Measurements from ENCODE around the gene C1orf232. TPM values are rescaled to one million over a fixed set of nuclear protein-coding genes. Genes with fewer than 3 reads are reported as not detected.

The C1orf232 gene
- total and polyA plus RNA-seq, 2 of the 8 experiments (the other 6 are each of a cell fraction or from before 2014, with no cell fraction given): not detected

DNA sequence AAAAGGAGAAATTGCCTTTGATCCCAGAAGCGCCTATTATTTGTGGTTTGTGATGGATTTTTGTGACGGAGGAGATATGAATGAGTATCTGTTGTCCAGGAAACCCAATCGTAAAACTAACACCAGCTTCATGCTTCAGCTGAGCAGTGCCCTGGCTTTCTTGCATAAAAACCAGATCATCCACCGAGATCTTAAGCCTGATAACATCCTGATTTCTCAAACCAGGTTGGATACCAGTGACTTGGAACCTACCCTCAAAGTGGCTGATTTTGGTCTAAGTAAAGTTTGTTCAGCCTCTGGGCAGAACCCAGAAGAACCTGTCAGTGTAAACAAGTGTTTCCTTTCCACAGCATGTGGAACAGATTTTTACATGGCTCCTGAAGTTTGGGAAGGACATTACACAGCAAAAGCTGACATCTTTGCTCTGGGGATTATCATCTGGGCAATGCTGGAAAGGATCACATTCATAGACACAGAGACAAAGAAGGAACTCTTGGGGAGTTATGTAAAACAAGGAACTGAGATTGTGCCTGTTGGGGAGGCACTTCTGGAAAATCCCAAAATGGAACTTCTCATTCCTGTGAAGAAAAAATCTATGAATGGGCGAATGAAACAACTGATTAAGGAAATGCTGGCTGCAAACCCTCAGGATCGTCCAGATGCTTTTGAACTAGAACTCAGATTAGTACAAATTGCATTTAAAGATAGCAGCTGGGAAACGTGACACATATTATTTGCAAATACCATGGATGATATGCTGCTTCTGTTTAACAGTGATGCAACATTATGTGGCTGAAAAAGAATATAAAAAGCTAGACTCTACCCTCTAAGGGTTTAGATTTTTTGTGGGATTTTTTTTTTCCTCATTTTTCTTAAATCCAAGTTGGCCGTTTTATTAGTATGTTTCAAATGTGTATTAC is 46.6 kb downstream of the C1orf232 start:
- H2BK5ac ChIP-seq (ENCODE audit: low read depth, low read length): no peak overlapping the region
- H3K4me1 ChIP-seq (replicated peaks in 1 of 4; ENCODE audit: control insufficient read depth in 3 of 4, insufficient read depth in 4 of 4, low read length in 3 of 4): no peaks in the 10 kb centered on the region
- no peaks in the 10 kb centered on the region for H3K27me3 ChIP-seq (replicated peaks in 1 of 4; ENCODE audit: control insufficient read depth in 3 of 4, extremely low read depth in 1 of 4, insufficient read depth in 3 of 4, low read length in 3 of 4)
- H3K4ac ChIP-seq (replicated peaks; ENCODE audit: insufficient read length, low read depth, low read length): no peak overlapping the region
- no peak overlapping the region for H3K4me3 ChIP-seq (ENCODE audit: extremely low read depth in 1 of 4, insufficient read depth in 2 of 4, low read depth in 3 of 4, low read length in 4 of 4)
- H3K27ac ChIP-seq (ENCODE audit: low read depth, low read length): no peak overlapping the region
- ChIA-PET POLR2A (ENCODE audit: partially characterized antibody) (interaction anchor here (1.5 to 1.9 kb wide), 2 partner anchors 9 to 10 kb away, joined by 3 to 4 read pairs; no protein-coding TSS in a partner anchor), CTCF (ENCODE audit: partially characterized antibody) (interaction anchor here (1.0 to 5.2 kb wide), 7 partner anchors 9 to 153 kb away, joined by 3 to 31 read pairs (median 4); partner anchors contain the start of gene CATSPER4)
- no peak overlapping the region for H3K14ac ChIP-seq (ENCODE audit: insufficient read length)
- H3K23ac ChIP-seq (ENCODE audit: insufficient read length): no peak overlapping the region
- H3K18ac ChIP-seq (ENCODE audit: extremely low read depth, low read length): no peak overlapping the region
- no peaks in the 10 kb centered on the region for H3K23me2 ChIP-seq (ENCODE audit: low read depth, low read length)
- no peak overlapping the region for H2BK15ac ChIP-seq (ENCODE audit: low read length)
- H2AK5ac ChIP-seq (ENCODE audit: low read depth, low read length): no peak overlapping the region
- H3K9ac ChIP-seq (replicated peaks in 1 of 4; ENCODE audit: extremely low read depth in 1 of 4, low read depth in 3 of 4, low read length in 3 of 4): no peak overlapping the region
- H2AFZ ChIP-seq (ENCODE audit: low read length): no peak overlapping the region
- no peak overlapping the region for H3K4me2 ChIP-seq (ENCODE audit: insufficient read depth in 1 of 2, low read depth in 2 of 2, low read length in 2 of 2)
- no peaks in the 10 kb centered on the region for H3K79me1 ChIP-seq (ENCODE audit: low read depth, low read length)
- H3K36me3 ChIP-seq (ENCODE audit: control insufficient read depth in 2 of 4, insufficient read depth in 4 of 4, low read length in 3 of 4): peaks cover 0 to 18% (median 0%) of the 10 kb centered on the region in 4 experiments; a peak in 2 of 8 replicates
- H2BK20ac ChIP-seq (ENCODE audit: low read length): no peak overlapping the region
- H4K5ac ChIP-seq (ENCODE audit: insufficient read length, low read depth, low read length): no peak overlapping the region
- peaks cover 0 to 2% of the 10 kb centered on the region in 2 experiments for H4K20me1 ChIP-seq (replicated peaks in 1 of 2; ENCODE audit: control insufficient read depth in 1 of 2, insufficient read depth in 2 of 2, low read length in 2 of 2)
- H4K8ac ChIP-seq (ENCODE audit: extremely low read depth, insufficient read depth, low read length): no peak overlapping the region
- no peak for FAIRE-seq
- DNase-seq (ENCODE audit: low read depth in 1 of 2, low spot score in 2 of 2): no peak
- no peak overlapping the region for H4K91ac ChIP-seq (replicated peaks; ENCODE audit: insufficient read length, low read length)
- WGBS, 2 experiments (ENCODE audit: extremely low coverage in 1 of 2, insufficient coverage in 1 of 2, insufficient read length in 1 of 2, insufficient replicate concordance in 2 of 2, low coverage in 1 of 2, low lambda C conversion rate in 2 of 2, missing lambda C conversion rate in 1 of 2): 87% methylated on average over 8 of the region's 8 CpGs; no CpG with 5 or more reads in 1 of the 2 experiments
- H3K9me3 ChIP-seq (ENCODE audit: insufficient read depth in 2 of 2, low read depth in 1 of 2, low read length in 1 of 2): no peaks in the 10 kb centered on the region
- no peak overlapping the region for H2BK12ac ChIP-seq (ENCODE audit: low read depth, low read length)
- no peaks in the 10 kb centered on the region for H3K79me2 ChIP-seq (ENCODE audit: control insufficient read depth in 1 of 2, insufficient read depth in 2 of 2, low read length in 2 of 2)
- no peak overlapping the region for H2BK120ac ChIP-seq (replicated peaks; ENCODE audit: low read depth, low read length)
- H3K56ac ChIP-seq (replicated peaks; ENCODE audit: insufficient read length, low read depth, low read length): no peak overlapping the region
- TF ChIP-seq EP300 (IDR thresholded peaks at IDR 0.05; ENCODE audit: borderline replicate concordance in 1 of 2, low read depth in 2 of 2, low read length in 2 of 2) (no peak), RAD21 (IDR thresholded peaks at IDR 0.05 in 1 of 2, conservative IDR thresholded peaks at IDR 0.05 in 1 of 2; ENCODE audit: low read depth in 2 of 2, low read length in 2 of 2) (no peak), HDAC6 (IDR thresholded peaks at IDR 0.05; ENCODE audit: low read depth, low read length) (no peak), EZH2 (IDR thresholded peaks at IDR 0.05; ENCODE audit: low read depth, low read length, severe bottlenecking) (no peak), TAF7 (optimal IDR thresholded peaks at IDR 0.05; ENCODE audit: borderline replicate concordance, low read depth, low read length) (no peak), CBX8 (IDR thresholded peaks at IDR 0.05; ENCODE audit: borderline replicate concordance, low read depth, low read length) (no peak), TEAD4 (IDR thresholded peaks at IDR 0.05; ENCODE audit: low read depth, low read length) (no peak), CEBPB (IDR thresholded peaks at IDR 0.05; ENCODE audit: low read depth, low read length) (no peak), GTF2F1 (IDR thresholded peaks at IDR 0.05; ENCODE audit: borderline replicate concordance, low read depth, low read length) (no peak)
- TF ChIP-seq, protein P1, sequence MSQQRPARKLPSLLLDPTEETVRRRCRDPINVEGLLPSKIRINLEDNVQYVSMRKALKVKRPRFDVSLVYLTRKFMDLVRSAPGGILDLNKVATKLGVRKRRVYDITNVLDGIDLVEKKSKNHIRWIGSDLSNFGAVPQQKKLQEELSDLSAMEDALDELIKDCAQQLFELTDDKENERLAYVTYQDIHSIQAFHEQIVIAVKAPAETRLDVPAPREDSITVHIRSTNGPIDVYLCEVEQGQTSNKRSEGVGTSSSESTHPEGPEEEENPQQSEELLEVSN (IDR thresholded peaks at IDR 0.05): no peak

Measured in H1 (cell line).